ENCODE measurements around the gene CCNI. TPM values are rescaled to one million over a fixed set of nuclear protein-coding genes. Genes with fewer than 3 reads are reported as not detected.
A peak's percentile ranks its signal among the peaks of the same experiment; 100 is the strongest.

Gene CCNI
- total and polyA plus RNA-seq, 4 donors, result 36.2 to 87.5 (median 62.3) TPM

DNA sequence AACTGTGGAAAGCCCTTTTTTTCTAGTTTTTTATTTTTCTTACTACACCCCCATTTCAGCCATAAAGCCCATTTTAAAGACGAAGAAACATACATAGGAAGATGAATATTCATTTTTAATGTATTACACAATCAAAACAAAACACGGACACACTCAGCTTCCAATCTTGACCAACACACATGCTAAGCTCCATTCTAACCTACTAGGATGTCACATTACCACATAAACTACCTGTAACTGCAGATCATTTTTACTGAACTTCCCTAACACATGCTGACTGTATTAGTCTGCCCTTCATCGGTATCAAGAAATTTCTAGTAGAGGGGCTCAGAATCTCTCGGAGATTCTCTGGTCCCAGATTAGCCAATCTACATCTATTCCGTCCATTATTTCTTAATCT, 1.8 kb downstream of the CCNI start:
- DNase-seq (ENCODE audit: low spot score), result no peak
- peak overlapping the region in 1 of 2 donors; percentile 85 for H3K9ac ChIP-seq (ENCODE audit: low read depth in 1 of 2, low read length in 2 of 2)
- TF ChIP-seq, protein P1, sequence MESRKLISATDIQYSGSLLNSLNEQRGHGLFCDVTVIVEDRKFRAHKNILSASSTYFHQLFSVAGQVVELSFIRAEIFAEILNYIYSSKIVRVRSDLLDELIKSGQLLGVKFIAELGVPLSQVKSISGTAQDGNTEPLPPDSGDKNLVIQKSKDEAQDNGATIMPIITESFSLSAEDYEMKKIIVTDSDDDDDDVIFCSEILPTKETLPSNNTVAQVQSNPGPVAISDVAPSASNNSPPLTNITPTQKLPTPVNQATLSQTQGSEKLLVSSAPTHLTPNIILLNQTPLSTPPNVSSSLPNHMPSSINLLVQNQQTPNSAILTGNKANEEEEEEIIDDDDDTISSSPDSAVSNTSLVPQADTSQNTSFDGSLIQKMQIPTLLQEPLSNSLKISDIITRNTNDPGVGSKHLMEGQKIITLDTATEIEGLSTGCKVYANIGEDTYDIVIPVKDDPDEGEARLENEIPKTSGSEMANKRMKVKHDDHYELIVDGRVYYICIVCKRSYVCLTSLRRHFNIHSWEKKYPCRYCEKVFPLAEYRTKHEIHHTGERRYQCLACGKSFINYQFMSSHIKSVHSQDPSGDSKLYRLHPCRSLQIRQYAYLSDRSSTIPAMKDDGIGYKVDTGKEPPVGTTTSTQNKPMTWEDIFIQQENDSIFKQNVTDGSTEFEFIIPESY (IDR thresholded peaks at IDR 0.05), result no peak
- TF ChIP-seq, protein P2, sequence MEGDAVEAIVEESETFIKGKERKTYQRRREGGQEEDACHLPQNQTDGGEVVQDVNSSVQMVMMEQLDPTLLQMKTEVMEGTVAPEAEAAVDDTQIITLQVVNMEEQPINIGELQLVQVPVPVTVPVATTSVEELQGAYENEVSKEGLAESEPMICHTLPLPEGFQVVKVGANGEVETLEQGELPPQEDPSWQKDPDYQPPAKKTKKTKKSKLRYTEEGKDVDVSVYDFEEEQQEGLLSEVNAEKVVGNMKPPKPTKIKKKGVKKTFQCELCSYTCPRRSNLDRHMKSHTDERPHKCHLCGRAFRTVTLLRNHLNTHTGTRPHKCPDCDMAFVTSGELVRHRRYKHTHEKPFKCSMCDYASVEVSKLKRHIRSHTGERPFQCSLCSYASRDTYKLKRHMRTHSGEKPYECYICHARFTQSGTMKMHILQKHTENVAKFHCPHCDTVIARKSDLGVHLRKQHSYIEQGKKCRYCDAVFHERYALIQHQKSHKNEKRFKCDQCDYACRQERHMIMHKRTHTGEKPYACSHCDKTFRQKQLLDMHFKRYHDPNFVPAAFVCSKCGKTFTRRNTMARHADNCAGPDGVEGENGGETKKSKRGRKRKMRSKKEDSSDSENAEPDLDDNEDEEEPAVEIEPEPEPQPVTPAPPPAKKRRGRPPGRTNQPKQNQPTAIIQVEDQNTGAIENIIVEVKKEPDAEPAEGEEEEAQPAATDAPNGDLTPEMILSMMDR (IDR thresholded peaks at IDR 0.05; ENCODE audit: low read depth, low read length, missing input control), result no peak
- TF ChIP-seq, protein P3, sequence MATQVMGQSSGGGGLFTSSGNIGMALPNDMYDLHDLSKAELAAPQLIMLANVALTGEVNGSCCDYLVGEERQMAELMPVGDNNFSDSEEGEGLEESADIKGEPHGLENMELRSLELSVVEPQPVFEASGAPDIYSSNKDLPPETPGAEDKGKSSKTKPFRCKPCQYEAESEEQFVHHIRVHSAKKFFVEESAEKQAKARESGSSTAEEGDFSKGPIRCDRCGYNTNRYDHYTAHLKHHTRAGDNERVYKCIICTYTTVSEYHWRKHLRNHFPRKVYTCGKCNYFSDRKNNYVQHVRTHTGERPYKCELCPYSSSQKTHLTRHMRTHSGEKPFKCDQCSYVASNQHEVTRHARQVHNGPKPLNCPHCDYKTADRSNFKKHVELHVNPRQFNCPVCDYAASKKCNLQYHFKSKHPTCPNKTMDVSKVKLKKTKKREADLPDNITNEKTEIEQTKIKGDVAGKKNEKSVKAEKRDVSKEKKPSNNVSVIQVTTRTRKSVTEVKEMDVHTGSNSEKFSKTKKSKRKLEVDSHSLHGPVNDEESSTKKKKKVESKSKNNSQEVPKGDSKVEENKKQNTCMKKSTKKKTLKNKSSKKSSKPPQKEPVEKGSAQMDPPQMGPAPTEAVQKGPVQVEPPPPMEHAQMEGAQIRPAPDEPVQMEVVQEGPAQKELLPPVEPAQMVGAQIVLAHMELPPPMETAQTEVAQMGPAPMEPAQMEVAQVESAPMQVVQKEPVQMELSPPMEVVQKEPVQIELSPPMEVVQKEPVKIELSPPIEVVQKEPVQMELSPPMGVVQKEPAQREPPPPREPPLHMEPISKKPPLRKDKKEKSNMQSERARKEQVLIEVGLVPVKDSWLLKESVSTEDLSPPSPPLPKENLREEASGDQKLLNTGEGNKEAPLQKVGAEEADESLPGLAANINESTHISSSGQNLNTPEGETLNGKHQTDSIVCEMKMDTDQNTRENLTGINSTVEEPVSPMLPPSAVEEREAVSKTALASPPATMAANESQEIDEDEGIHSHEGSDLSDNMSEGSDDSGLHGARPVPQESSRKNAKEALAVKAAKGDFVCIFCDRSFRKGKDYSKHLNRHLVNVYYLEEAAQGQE (IDR thresholded peaks at IDR 0.05), result no peak
- TF ChIP-seq JUND (IDR thresholded peaks at IDR 0.05) (no peak), RAD21 (IDR thresholded peaks at IDR 0.05) (no peak), TAF1 (conservative IDR thresholded peaks at IDR 0.05) (no peak), RXRA (IDR thresholded peaks at IDR 0.05) (no peak)
- H3K9me3 ChIP-seq (ENCODE audit: control insufficient read depth in 4 of 4, low read length in 3 of 4), result no peaks in the 10 kb centered on the region
- no peaks in the 10 kb centered on the region for H3K27me3 ChIP-seq (ENCODE audit: control insufficient read depth in 4 of 4, insufficient read depth in 4 of 4, low read length in 3 of 4)
- H3K36me3 ChIP-seq (ENCODE audit: control insufficient read depth in 4 of 4, insufficient read depth in 3 of 4, low read depth in 1 of 4, low read length in 3 of 4), result no peaks in the 10 kb centered on the region
- peak overlapping the region; percentile 72 to 91 (median 73) for H3K4me3 ChIP-seq (ENCODE audit: low read depth in 1 of 3, low read length in 3 of 3)
- peaks cover 5 to 29% (median 25%) of the 10 kb centered on the region in 4 donors for H3K4me1 ChIP-seq (ENCODE audit: control insufficient read depth in 4 of 4, insufficient read depth in 4 of 4, low read length in 3 of 4)
- peak overlapping the region; percentile 68 to 73 for H3K27ac ChIP-seq (ENCODE audit: low read depth in 1 of 2, low read length in 2 of 2)
- 10% methylated on average over 5 of the region's 5 CpGs for WGBS

DNA sequence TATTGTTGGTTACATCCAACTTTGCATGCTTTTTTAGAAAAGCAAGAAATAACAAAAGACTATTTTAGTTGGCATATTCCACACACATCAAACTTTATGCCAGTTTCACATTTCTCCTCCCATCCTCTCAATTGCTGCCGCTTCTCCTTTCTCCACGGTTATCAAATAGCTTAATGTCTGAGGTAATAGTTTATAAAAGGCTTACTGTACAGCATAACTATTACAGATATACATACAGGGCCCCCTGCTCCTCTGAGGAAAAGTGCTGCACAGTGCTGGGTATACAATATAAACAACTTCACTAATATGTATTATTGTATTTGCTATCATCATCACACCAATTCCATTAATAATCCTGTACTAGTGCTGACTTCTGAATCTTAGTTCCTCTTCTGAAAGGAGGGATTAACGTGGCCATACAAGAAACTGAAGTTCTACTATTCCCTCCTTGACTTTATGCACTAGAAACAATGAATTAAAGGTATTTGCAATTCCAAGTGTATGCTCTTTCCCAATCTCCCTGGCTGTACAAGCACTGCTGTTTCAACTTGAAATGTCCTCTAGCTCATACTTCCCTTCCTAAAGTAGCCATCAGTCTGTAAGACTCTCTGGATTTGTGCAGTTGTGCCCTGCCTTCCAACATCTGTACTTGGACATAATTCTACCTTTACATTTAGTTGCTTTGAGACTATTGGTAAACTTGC, 2.5 kb downstream of the CCNI start:
- no peak for DNase-seq (ENCODE audit: low spot score)
- peak overlapping the region in 1 of 2 donors; percentile 85 for H3K9ac ChIP-seq (ENCODE audit: low read depth in 1 of 2, low read length in 2 of 2)
- no peaks in the 10 kb centered on the region for H3K27me3 ChIP-seq (ENCODE audit: control insufficient read depth in 4 of 4, insufficient read depth in 4 of 4, low read length in 3 of 4)
- H3K4me1 ChIP-seq (ENCODE audit: control insufficient read depth in 4 of 4, insufficient read depth in 4 of 4, low read length in 3 of 4), result peaks cover 6 to 31% (median 25%) of the 10 kb centered on the region in 4 donors
- peak overlapping the region; percentile 58 to 73 for H3K27ac ChIP-seq (ENCODE audit: low read depth in 1 of 2, low read length in 2 of 2)
- peak overlapping the region in 2 of 3 donors; percentile 1 to 20 for H3K4me3 ChIP-seq (ENCODE audit: low read depth in 1 of 3, low read length in 3 of 3)
- 25% methylated on average over 3 of the region's 3 CpGs for WGBS
- H3K9me3 ChIP-seq (ENCODE audit: control insufficient read depth in 4 of 4, low read length in 3 of 4), result no peaks in the 10 kb centered on the region
- H3K36me3 ChIP-seq (ENCODE audit: control insufficient read depth in 4 of 4, insufficient read depth in 3 of 4, low read depth in 1 of 4, low read length in 3 of 4), result no peaks in the 10 kb centered on the region
- TF ChIP-seq, protein P2 (IDR thresholded peaks at IDR 0.05; ENCODE audit: low read depth, low read length, missing input control), result no peak
- TF ChIP-seq FOXA2 (IDR thresholded peaks at IDR 0.05), result no peak
- TF ChIP-seq RAD21 (IDR thresholded peaks at IDR 0.05), result no peak
- TF ChIP-seq, protein P1 (IDR thresholded peaks at IDR 0.05), result no peak
- TF ChIP-seq EGR1 (IDR thresholded peaks at IDR 0.05; ENCODE audit: low read depth in 2 of 2), result no peak
- no peak for TF ChIP-seq YY1 (IDR thresholded peaks at IDR 0.05)
- no peak for TF ChIP-seq GABPA (IDR thresholded peaks at IDR 0.05 in 1 of 2, conservative IDR thresholded peaks at IDR 0.05 in 1 of 2)
- no peak for TF ChIP-seq ATF3 (IDR thresholded peaks at IDR 0.05)
- TF ChIP-seq, protein P3 (IDR thresholded peaks at IDR 0.05), result no peak
- TF ChIP-seq RXRA (IDR thresholded peaks at IDR 0.05), result no peak
- TF ChIP-seq HNF4A (conservative IDR thresholded peaks at IDR 0.05), result no peak
